ENCODE results near the gene CPNE5. TPM values are rescaled to one million over a fixed set of nuclear protein-coding genes. Genes with fewer than 3 reads are reported as not detected.

Gene CPNE5
- total and polyA plus RNA-seq, 9 of the 15 experiments (the other 6 are each of a cell fraction or from before 2014, with no cell fraction given), result 0.14 to 1.0 (median 0.46) TPM; not detected in 2

GRCh38 chr6:36698871-36699271 is 140.4 kb downstream of the CPNE5 start:
- peaks cover 6% of the 10 kb centered on the region; the same call in 1 of the 2 replicates for H4K20me1 ChIP-seq (replicated peaks; ENCODE audit: control insufficient read depth, insufficient read depth, low read length)
- intact Hi-C loops (cut with micrococcal nuclease), result no loop called here
- H3K4me2 ChIP-seq (ENCODE audit: insufficient read depth, low read length), result no peak overlapping the region
- in situ Hi-C loops (cut with MboI), result no loop called here
- no peaks in the 10 kb centered on the region for H3K79me2 ChIP-seq (ENCODE audit: control insufficient read depth, insufficient read depth, low read length)
- H3K4me3 ChIP-seq, result no peak overlapping the region
- 9% methylated on average over 8 of the region's 8 CpGs for WGBS (ENCODE audit: insufficient coverage, low coverage, missing lambda C conversion rate)
- H3K9me3 ChIP-seq (replicated peaks; ENCODE audit: control insufficient read depth, insufficient read depth, low read depth, low read length), result no peaks in the 10 kb centered on the region
- ChIA-PET POLR2A (interaction anchor here (0.7 kb wide), 1 partner anchor 350 kb away, joined by 9 read pairs; no protein-coding TSS in a partner anchor), CTCF (ENCODE audit: low intra/inter-chr PET ratio) (no interaction called here)
- peaks cover 0 to 1% of the 10 kb centered on the region in 2 experiments; a peak in 2 of 5 replicates for H3K4me1 ChIP-seq (replicated peaks in 1 of 2; ENCODE audit: control insufficient read depth in 2 of 2, insufficient read depth in 2 of 2, low read length in 2 of 2)
- H3K36me3 ChIP-seq (ENCODE audit: control insufficient read depth, insufficient read depth, low read length), result no peaks in the 10 kb centered on the region
- H3K9me1 ChIP-seq (ENCODE audit: control insufficient read depth, insufficient read depth, low read length), result peaks cover 2% of the 10 kb centered on the region
- DNase-seq (ENCODE audit: extremely low read depth in 1 of 4, low spot score in 3 of 4), result no peak
- no peak for FAIRE-seq
- TF ChIP-seq CBFA2T2 (conservative IDR thresholded peaks at IDR 0.05), result no peak
- no peak for TF ChIP-seq RNF2 (IDR thresholded peaks at IDR 0.05)
- TF ChIP-seq SMARCA5 (IDR thresholded peaks at IDR 0.05), result no peak
- TF ChIP-seq AFF4 (CRISPR knock-in tag; IDR thresholded peaks at IDR 0.05), result no peak
- no peak for TF ChIP-seq NRF1 (conservative IDR thresholded peaks at IDR 0.05 in 1 of 2, IDR thresholded peaks at IDR 0.05 in 1 of 2)
- no peak for TF ChIP-seq MYBL2 (IDR thresholded peaks at IDR 0.05; ENCODE audit: low read depth)
- TF ChIP-seq MYBL2 (CRISPR knock-in tag; IDR thresholded peaks at IDR 0.05; ENCODE audit: borderline replicate concordance), result 0 out of 2 replicates have a peak, but pooled peaks have one; percentile 26
- TF ChIP-seq NR4A1 (CRISPR knock-in tag; IDR thresholded peaks at IDR 0.05), result no peak
- no peak for TF ChIP-seq NR4A1 (tag; IDR thresholded peaks at IDR 0.05)
- no peak for TF ChIP-seq ELF1 (tag; IDR thresholded peaks at IDR 0.05)
- no peak for TF ChIP-seq CBX8 (IDR thresholded peaks at IDR 0.05; ENCODE audit: borderline replicate concordance, extremely low read depth, low read depth, low read length, poor library complexity, severe bottlenecking)
- TF ChIP-seq CTBP1 (IDR thresholded peaks at IDR 0.05; ENCODE audit: borderline replicate concordance), result no peak
- 0 out of 2 replicates have a peak, but pooled peaks have one; percentile 3 for TF ChIP-seq USF1 (CRISPR knock-in tag; IDR thresholded peaks at IDR 0.05)
- no peak for TF ChIP-seq RBFOX2 (IDR thresholded peaks at IDR 0.05; ENCODE audit: low read depth, low read length)
- no peak overlapping the region for H2AFZ ChIP-seq (ENCODE audit: low read depth, low read length)
- H3K27ac ChIP-seq (ENCODE audit: extremely low read depth, low read depth, low read length), result no peak overlapping the region
- peaks cover 20 to 53% of the 10 kb centered on the region in 2 experiments for H3K27me3 ChIP-seq (ENCODE audit: control insufficient read depth in 2 of 2, insufficient read depth in 2 of 2, low read length in 2 of 2)
- H3K9ac ChIP-seq (ENCODE audit: insufficient read depth in 1 of 2, low read depth in 2 of 2, low read length in 2 of 2), result peak overlapping the region in 1 of 2 experiments; percentile 3; a peak in 2 of 4 replicates
- no peak for ATAC-seq
- BruUV-seq (replicated peaks), result no TSS peak
